GM18502 (cell line): Measurements from ENCODE around the gene TMEM170B.

ENCODE experiments used
- ATAC-seq: cut with Tn5 transposase; IDR thresholded peaks from one replicate; pipeline ENCODE4 v1.9.1; 2021; ENCODE audit warnings: mild to moderate bottlenecking; ENCODE audit not compliant: unreplicated experiment, poor library complexity

TMEM170B gene

DNA sequence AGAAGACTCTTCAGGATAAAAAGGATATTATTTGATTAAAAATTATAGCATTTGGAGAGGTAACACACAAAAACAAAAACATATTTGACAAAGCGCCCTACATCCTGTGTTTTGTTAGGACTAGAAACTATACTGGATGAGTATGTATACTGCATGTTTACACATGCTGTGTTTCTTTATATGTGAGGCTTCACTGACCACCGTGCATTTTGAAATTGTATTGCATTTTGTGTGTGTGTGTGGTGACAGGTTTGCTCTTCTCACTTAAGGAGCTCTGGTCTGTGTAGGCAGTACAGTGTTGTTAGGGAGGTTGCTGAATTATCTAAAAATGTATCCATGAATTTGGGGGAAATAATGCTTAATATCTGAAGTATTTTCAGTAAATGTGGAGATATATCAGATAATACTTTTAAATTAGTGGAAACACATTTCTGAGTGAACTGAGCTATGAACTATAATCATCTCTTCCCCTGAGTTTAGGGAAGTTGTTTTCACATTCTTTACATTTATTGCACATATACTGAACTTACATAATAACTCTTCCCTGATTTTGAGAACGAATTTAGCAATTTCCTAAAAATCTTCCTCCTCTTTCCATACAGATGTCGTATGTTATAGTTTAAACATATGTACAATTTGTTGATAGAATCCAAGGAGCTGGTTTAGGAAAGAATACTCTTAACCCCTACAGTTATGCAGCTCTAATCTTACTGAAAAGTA is 43.3 kb downstream of the TMEM170B start:
- no peak for ATAC-seq

DNA sequence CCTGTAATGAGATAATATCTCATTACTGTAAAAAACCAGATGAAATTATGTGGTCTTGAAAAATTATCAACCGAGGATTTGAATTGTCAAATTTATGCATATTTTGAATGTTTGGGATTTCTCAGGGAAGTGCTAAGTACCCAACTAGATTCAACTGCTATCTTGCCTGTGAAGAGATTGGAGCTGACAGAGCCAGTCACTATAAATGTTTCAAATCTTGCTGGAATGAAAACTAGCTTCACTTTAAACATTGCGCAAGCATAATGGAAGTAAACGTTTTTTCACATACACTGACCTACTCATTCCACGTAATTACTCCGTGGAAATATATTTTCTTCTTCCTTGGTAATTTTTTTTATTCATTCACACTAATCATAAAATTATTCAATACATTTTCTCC is 46.7 kb downstream of the TMEM170B start:
- ATAC-seq: no peak

DNA sequence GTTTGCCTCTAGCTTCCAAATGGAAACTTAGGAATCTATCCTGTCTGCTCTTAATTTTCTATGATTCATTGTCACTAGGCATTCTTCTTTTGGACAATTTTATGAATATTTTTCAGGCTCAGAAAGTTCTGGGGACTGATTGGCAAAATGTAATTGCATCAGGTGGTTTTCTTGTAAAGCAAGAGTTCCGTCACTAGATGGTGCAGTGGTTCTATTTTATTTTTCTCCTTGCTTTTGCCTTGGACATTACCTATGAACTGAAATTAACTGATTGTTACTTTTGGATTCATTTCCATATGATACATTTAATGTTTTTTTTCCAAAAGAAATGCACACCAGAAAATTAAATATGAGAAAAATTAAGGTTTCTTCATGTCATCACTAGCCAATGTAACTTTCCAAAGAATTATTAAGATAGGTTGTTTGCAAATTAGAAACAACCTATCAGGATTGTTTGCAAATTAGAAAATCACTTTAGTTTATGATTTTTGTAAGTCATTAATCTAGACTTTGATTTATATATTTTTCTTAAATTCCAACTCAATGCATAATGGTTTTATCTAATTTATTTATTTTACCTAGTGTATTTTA is 48.0 kb downstream of the TMEM170B start:
- no peak for ATAC-seq

DNA sequence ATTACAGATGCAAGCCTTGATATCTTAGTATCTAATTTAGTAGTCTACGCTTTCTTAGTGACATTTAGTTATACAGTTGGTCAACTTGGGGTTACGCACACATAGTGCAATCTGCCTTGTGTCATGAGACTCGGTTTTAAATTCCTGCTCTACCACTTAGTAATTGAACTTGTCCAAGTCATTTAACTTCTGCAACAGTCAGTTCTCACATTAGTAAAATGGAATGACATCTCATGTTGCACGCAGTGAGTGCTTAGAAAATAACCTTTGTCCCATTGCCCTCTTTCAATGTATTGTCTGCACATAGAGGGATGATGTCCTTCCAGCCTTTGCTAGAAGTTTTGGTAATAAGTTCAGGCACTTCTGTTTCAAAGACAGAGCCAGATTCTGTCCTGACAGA is 48.6 kb downstream of the TMEM170B start:
- no peak for ATAC-seq

DNA sequence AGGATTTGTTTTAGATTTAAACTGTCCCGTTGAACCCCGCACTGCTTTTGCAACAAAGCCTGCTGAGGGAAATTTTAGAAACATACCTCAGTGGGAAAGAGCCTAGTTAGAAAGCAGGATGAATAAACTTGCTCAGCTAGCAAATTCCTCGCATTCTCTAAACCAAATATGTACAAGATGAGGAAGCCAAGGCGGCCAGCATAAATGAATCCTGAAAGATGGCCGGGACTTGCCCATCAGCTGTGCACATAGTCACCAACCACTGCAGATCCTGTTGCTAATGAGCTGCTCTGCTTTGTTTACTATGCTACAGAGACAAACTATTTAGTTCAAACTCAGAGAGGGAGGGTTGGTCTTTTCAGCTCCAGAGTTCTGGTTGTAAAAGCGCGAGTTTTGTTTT is 49.0 kb downstream of the TMEM170B start:
- no peak for ATAC-seq

DNA sequence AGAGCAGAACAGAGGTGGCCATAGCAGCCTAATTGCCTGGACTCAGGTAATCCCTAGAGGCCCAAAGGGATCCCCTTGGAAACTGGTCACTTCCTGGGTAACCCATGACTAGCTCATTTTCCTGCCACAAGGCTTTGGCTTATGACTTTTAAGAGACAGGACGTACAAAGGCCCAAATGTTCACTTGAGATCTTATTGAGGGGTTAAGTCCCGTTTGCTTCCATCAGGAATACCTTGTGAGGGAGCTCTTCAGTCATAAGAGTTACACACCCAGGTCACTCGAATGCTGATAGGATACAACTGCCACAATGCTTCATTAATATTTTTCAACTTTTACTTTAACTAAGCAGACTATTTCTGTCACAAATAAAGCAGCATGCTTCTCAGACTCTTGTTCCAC is 51.7 kb downstream of the TMEM170B start:
- ATAC-seq: no peak

DNA sequence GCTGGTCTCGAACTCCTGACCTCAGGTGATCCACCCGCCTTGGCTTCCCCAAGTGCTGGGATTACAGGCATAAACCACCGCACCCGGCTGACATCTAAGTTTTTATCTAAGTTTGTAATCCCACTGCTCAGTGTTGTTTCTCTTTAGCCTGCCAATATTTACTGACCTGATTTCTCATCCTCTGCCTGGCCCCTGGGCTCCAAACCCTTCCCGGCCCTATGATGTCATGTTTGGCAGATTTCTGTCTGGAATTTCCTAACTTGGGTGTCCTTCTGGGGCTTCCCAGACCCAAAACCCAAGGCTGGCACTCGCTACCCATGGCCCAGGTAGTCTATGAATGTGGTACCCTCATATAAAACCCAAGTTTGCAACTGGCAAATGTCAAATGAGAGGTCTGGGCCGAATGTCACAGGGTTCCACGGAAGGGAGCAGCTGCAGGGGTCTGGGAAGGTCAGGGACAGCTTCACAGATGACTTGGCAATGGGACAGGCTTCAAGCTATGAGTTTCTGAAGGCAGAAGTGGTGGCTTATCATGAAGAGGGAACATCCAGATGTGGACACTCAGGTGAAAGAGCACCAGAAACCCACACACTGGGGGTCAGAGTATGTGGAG is 54.9 kb downstream of the TMEM170B start:
- ATAC-seq: no peak

DNA sequence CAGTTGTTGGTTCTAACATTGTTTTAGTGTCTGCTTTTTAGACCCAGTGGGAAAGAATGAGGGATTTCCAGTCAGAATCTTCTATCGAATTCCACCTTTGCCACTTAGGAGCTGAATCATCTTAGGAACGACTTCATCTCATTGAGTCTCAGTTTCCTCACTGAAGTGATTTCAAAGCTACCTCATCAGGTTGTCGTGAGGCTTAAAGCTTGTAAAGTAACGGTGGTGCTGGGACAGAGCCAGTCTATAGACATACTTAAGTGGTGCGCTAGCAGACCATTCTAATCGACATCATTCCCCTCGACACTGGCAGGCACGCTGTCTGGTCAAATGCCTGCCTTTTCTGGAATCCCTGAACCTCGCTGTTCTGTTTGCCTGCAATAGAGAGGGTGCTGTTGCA is 55.5 kb downstream of the TMEM170B start:
- no peak for ATAC-seq

DNA sequence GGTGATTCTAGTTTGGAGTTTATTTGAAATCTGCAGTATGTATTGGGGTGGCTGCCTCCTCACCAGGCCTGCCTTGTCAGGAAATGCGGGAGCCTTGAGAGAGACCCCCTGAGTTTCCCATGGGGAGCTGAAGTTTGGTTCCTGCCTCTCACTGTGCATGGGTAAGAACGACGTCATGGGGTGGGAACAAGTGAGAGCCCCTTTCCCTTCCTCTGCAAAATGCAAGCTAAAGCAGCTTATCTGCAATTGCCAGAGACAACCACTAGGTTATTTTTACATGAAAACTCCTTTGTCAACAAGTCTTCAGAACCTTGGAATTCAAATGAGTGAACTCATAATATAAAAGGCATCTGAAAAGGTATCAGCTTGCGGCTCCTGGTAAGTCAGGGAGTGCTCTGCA is 58.4 kb downstream of the TMEM170B start:
- no peak for ATAC-seq

DNA sequence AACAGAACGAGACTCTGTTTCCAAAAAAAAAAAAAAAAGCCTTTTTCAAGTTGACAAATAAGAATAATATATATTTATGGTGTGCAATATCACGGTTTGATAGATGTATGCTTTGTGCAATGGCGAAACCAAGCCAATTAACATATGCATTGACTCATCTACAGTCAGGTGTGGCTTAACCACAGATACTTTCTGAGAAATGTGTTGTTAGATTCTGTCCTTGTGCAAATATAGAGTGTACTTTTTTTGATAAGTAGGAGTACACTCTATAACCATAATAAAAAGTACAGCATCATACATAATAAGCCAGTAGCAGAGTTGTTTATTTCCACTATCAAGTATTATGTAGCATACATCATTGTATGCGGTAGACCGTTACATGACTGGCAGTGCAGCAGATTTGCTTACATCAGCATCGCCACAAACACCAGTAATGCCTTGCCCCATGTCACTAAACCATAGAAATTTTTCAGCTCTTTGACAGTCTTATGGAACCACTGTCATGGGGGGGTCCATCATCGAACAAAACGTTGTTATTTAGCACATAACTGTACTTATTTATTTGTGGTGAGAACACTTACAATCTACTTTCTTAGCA is 59.2 kb downstream of the TMEM170B start:
- ATAC-seq: no peak

DNA sequence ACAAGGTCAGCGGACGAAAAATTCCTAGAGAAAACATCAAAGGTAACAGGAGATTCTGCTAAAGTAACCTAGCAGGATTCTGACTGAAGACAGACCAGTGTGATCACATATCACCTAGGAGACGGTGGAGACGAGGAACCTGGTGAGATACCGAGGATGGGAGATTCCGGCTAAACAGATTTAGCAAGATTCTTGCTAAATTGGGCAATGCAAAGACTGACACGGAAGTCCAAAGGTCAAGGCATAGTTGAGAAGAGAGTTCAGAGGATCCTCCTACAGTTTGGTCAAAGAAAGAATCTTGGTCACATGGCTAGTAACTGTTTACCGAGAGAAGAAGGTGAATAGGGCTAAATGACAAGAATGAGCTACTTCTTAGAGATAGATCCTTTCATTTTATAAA is 61.1 kb downstream of the TMEM170B start:
- no peak for ATAC-seq

DNA sequence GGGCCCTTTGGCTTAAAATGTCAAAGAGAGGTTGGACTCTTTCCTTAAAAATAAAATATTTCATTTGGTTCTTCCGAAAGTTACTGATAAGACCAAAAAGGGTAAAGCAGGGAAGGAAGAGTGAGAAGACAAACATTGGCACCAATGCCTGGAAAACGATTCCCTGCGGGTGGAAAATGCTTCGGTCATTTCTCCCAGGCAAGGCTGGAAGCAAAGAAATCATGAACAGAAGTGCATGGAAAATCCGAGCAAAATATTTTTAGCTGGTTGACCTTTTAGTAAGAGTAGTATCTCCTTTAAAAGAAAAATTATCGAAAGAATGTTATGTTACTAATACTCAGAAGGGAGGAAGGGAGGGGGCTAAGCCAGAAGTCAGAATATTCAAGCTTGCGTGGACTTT is 62.7 kb downstream of the TMEM170B start:
- no peak for ATAC-seq

DNA sequence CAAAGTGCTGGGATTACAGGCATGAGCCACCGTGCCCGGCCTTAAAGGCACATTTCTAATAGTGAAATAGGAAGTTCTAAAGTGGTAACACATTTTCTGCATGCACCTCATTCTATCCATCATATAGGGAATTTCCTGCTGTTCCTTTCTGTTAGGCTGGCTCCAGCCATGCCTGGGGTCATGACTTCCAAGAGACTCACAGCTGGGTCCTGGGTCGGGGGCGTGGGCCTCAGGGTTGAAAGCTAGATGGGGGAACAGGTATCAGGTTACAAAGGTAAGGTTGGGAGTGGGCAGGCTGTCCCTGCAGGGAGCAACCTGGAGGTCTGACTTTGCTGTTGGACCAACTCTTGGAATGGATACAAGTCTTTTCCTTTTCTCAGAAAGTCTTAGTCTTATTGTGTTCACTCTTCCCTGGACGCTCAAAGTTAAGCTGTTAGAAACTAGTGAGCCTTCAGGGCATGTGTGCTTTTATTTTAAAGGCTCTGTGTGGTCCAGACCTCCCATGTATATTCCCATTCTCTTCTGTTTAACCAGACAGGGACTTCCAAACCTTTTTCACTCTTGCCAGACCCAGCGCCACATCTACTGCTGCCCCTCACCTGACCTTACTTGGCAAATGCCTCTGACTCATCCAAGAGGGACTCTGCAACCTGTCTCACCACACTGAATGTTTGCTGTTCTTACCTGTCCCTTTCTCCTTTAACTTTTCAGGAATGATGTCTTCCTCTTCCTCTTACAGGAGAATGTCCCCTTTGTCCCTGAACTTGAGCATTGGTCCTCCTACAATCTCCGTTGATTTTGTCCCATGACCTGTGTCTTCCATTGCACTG is 64.4 kb downstream of the TMEM170B start:
- no peak for ATAC-seq

DNA sequence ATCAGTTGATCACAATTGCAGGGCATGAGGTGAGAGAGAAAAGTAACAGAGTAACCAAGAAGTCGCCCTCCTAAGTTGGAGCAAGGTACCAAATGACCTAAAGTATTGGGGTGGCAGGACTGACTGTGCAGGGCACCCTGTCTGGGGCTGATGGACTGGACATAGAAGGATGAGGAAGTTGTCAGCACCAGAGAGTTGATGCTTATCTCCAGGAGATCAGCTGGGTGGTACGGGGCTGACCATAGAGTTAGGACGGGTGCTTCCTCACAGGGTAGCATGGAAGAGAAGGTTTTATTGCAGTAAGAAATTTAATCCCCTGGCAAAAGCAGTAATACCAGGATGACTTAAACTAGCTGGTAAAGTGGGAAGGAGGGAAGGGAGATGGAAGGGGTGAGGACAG is 66.7 kb downstream of the TMEM170B start:
- ATAC-seq: no peak

DNA sequence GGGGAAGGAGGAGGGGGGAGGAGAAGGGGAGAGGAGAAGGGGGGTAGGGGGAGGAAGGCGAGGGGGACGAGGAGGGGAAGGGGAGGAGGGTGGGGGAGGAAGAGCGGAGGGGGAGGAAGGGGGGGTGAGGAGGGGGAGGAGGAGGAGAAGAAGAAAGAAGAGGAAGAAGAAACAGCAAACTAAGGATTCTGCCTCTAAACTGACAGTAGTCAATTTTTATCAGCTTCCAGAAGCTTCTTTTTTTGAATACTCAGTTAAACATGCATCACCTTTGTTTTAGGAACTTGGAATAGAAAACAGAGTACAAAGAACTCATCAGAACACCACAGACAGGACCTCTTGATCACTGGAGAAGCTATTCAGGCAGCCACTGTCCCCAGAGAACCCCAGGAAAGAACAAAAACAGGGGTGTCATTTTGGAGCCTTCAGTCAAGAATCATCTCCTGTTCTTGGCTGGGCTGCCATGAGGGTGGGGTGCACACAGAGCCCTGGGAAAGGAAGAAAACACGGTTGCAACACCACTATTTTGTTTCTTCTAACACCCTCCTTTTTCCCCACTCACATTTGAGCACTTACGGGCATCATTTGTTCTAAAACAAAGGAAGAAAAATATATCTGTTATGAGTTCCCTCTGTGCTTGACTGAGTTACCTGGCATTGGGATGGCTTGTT is 67.4 kb downstream of the TMEM170B start:
- no peak for ATAC-seq

DNA sequence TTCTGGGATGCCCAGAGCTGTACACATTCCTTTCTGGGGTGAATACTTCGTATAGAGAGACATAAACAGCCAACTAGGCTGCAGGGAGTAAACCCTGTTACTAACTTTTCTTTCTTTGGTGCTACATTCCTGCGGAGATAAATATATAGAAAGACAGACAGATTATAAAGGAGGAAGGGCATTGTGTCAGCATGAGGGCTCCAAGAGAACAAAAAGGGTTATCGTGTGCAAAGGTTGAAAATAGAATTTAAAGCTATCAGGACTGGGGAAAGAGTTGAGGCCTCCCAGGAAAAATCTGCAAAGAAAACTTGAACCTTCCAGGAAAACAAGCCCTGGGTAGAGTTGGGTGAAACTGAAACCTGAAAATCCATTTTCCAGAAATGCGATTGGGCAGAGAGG is 68.0 kb downstream of the TMEM170B start:
- no peak for ATAC-seq

DNA sequence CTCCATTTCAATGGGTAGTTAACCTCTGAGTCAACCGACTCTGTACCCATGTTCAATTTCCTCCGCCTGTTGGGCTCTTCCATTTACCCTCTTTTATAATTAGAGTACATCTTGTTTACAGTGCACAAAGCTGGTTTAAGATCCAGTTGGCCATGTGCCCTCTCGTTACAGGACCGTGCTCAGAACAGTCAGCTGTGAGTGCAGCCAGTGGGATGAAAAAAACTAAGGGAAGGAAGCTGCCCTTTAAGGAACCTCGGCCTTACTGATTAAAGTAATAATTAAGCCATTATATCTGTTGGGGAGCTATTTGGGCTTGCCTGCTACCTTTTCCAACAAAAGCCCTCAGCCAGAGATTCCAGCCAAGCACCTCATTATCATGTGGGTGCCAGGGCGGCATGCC is 68.8 kb downstream of the TMEM170B start:
- no peak for ATAC-seq

DNA sequence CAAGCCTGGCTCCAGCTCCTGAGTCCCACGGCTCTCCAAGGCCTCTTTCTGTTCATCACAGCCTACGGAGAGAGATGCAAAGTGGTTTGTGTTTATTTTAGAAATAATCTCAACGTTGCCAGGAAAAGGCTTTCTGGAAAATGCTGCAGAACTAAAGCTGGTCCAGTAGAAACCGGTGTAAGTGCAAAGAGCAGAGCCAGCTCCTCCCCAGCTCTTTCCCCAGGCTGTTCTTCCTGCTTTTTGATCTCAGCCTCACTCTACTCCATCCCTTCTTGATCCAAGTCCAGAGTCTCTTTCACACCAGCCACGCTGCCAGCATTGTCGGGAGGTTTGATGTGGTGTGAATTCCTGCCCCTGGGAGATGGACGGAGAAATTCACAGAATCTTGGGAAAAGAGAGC is 69.8 kb downstream of the TMEM170B start:
- ATAC-seq: no peak

DNA sequence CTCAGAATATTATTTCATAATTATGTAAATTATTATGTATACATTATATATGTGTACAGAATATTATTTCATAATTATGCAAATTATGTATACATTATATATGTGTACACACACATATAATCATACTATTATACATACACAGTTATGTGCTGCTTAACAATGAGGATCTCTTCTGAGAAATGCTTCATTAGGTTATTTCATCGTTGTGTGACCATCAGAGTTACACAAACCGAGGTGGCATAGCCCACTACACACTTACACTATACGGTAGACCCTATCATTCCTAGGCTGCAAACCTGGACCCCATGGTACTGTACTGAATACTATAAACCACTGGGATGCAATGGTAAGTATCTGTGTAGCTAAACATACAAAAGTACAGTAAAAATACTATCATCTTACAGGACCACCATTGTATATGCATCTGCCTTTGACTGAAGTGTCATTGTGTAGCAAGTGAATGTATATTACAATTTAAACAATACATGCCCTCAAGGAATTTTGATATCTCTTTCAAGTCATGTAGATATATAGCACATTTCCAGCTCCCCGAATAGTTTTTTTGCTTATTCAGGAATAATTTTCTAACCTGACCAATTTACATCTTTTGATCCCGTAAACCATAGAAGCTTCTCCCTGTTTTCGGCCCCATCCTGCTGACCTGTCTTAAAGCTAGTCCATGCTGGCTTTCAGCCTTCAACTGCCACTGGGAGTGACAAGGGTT is 71.2 kb downstream of the TMEM170B start:
- no peak for ATAC-seq
